HG03457 (cell line): ENCODE measurements around the gene ADARB2.

ENCODE experiments used
- ATAC-seq: cut with Tn5 transposase; IDR thresholded peaks from one replicate; pipeline ENCODE4 v1.9.1; 2021; ENCODE audit warnings: moderate number of reproducible peaks; ENCODE audit not compliant: unreplicated experiment

The ADARB2 gene

DNA sequence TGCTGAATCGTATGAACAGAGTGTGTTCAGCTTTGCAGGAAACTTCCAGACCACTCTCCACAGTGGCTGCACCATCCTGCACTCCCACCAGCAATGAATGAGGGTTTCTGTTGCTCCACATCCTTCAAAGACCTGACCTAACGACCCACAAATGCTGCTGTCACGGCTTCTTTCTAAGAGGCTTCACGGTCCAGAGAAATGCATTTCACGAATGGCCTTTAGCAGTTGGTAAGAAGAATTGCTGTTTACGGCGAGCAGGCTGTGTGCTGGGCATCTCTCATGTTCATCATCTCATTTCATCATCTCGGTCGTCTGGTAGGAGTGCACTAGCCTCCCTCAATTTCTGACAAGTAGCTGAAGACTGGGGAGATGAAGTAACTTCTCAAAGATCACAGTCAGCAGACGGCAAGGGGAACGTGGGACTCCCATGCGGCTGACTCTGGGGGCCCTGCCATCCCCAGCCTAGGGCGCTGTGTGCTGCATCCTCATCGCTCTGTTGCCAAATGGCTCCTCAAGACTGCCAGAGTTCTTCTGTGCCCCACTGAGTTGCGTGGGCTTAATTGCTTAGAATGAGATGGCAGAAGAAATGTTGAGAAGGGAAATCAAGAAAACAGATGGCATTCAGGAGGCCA lies 72.9 kb downstream of the ADARB2 start:
- no peak for ATAC-seq

DNA sequence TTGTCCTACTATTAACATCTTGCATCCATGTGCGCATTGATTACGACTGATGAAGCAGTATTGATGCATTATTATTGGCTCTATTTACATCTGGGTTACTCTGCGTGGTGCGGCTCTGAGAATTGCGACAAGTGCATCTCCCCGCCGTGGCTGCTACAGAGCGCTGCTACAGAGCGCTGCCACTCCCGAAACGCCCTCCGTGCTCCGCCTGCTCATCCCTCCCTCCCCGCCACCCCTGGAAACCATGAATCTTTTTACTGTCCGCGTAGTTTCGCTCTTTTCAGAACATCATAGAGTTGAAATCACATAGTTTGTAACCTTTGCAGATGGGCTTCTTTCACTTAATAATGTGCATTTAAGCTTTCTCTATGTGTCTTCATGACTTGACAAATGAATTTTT lies 74.1 kb downstream of the ADARB2 start:
- ATAC-seq, result no peak

DNA sequence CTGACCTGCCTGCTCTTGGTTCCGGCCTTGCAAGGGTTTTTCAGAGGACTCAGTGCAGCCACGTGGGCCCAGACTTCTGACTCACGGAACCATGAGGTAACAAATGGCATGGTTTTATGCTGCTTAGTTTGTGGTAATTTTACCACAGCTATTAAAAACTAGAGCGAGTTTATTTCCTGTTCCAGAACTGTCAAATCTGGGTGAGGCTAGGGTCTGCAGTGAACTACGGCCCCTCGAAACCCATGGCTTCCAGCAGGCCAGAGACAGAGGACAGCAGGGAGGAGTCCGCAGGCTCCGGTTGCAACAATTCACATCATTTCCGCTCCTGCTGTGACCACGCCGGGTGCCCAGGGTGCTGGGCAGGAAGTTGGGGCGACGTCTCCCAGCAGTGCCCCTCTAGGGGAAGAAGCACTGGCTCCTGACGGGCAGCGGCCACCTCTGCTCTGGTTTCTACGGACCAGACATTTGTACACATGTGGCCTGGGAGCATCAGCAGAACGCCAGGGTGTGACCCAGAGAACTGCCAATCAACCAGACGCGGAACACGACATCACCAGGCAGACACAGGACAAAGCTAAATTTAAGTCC lies 74.8 kb downstream of the ADARB2 start:
- ATAC-seq, result no peak

GRCh38 chr10:1661859-1662437 lies 75.4 kb downstream of the ADARB2 start:
- ATAC-seq, result peak; percentile 58

DNA sequence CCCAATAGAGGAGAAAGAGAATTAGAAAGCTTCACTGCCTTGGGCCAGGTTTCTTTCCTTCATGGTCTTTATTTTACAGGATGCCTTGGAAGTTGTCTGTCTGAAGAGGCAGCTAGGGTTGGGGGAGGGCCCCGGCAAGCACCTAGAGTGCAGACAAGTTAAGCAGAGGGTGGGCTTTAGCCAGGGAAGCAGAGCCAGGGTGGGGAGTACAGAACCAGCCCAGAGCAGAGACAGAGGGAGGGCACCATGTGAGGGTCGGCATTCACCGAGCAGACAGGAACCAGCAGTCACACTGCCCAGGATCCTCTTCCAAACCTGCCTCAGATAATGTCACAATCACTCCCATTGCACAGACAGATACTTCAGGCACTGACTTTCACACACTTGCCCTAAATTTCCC lies 75.9 kb downstream of the ADARB2 start:
- ATAC-seq, result no peak

DNA sequence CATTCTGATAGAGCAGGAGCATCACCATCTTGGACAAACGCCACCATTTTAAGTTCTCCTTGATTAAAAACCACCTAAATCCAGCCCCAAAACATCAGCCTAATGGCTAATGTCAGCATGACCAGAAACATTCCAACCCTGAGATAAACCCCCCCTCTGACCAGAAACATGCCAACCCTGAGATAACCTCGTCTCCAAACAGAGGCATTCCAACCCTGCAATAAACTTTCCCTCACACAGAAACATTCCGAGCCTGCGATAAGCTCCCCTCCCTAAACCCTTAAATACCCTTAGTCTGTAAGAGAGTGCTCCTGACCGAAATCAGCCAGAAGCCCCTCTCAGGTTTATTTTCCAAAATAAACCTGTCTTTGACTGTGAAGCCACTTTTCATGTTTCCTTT lies 76.5 kb downstream of the ADARB2 start:
- no peak for ATAC-seq

DNA sequence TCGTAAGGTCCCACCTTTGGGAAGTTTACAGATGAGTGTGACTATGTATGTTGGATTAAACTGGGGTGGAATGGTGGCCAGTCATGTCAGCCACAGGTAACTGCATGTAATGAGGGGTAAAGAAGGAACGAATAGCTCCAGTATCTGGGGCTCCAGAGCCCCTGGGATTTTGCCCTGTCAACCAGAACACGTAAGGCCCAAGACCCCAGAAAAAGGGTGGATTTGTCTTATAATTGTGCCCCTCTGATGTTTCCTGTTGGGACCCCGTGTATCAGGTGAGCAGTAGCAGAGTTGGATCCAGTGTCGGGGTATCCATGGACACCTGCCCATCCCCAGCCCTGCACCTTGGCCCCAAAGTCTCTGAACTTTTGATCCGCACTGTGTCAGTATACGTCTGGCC lies 76.9 kb downstream of the ADARB2 start:
- ATAC-seq, result no peak

GRCh38 chr10:1659221-1659791 lies 78.0 kb downstream of the ADARB2 start:
- ATAC-seq, result no peak

DNA sequence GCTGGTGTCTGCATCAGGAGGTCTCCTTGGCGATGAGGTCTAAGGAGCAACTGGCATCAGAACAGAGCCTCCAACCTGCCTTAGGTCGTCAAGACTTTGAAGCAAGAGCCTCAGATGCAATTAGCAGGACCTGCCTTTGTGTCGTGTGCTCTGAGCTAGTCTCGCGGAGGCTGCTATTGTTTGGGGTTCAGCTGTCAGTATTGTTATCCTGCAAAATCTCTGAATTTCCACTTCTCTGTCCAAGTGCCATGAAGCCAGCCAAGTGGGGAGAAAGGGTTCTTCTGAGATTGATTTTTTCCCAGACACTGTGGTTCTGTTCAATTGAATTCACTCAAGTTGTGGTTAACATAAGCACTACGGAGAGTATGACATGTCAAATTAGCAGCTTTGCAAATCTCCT lies 78.7 kb downstream of the ADARB2 start:
- no peak for ATAC-seq

GRCh38 chr10:1657479-1657878 lies 79.8 kb downstream of the ADARB2 start:
- no peak for ATAC-seq

- ATAC-seq, result no peak
Measured at GRCh38 chr10:1655367-1655766, 82.0 kb downstream of the ADARB2 start.

DNA sequence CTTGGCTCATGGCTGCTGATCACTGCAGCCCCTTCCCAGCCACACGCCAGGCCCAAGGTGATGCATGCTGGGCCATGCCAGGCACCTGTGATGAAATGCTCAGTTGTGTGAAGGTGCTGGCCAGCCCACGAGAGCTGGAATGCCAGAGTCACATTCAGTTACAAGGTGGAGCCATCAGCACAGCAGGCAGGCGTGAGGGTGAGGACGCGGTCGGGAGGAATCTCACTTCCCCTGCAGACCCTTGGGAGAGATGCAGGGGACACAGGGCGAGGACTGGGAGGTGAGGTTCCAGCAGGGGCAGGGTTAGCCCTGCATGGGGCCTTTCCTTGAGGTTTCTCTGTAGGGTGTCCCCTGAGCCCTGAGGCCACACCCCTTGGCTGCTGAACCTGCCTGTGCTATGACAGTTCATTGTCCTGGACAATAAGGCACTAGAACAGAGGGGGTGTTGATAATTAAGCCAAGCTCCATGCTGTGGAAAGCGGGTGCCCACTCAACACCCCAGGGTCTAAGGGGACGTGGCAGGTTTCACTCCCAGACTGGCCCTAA lies 82.4 kb downstream of the ADARB2 start:
- ATAC-seq, result no peak

GRCh38 chr10:1654247-1654646 lies 83.1 kb downstream of the ADARB2 start:
- ATAC-seq, result no peak

GRCh38 chr10:1653321-1653720 lies 84.0 kb downstream of the ADARB2 start:
- ATAC-seq, result no peak

DNA sequence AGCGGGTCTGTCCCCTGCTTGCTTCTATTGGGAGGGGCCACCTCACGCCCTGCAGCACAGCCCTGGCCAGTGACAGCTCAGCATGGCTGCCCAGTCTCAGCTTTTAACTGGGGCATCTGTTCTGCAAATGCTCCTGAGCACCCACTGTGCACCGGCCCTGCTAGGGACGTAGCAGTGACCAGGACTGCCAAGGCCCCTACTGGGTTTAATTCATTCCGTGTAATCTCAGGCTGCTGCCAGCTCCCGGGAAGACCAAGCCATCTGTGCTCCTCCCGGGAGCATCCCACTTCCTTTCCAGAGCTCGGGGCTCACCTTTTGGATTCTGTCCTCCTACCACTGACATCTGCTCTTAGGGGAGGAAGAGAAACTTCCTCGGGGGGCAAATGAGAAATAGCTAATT lies 85.2 kb downstream of the ADARB2 start:
- no peak for ATAC-seq

- ATAC-seq, result no peak
Measured at GRCh38 chr10:1651270-1651966, 85.9 kb downstream of the ADARB2 start.

DNA sequence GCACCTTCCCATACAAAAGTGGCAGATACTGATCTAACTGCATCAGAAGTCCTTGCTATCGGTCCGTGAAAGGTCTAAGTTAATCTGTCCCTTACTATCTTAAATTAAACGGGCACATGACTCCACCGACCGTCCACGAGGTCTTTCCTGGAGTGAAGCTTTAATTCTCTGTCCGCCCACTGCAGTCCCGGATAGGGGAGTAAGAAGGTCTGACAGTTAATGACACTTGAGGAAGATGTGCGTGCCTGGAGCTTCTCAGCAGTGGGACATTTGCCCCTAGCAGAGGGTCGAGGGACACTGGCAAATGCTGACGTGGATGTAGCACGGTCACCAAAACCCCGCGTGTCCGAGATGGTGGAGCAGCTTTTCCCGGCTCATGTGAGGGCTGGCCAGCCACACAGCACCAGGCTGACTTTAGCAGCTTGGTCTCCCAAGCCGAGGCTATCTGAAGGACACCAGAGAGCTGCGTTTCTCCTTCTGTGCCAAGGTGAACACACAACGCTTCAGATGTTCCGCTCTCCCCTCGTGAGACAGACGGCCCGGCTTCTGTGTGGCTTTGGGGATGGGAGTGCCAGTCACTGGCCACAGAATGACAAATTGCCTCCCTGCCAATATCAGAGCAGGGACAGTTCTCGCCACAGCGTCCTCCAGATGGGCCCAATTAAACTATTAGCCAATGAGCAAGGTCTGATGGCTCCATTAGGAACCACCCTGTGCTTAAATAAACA lies 86.6 kb downstream of the ADARB2 start:
- ATAC-seq, result no peak

DNA sequence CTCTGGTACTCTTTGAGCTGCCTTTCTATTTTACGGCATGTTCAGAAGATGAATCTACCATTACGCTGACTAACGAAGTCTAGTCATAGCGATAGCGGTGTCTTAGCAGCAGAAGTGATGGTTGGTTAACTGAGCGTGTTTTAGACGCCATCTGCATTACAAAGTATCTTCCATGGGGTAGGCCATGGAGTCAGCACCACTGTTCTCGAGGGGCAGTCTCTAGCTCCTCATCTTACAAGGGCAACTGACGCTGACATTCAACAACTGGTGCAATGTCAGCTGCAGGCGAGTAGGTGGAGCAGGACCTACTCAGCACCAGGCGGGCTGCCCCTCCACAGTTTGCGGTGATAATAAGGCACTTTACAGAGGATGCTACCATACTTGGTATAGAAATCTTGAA lies 88.7 kb downstream of the ADARB2 start:
- no peak for ATAC-seq

GRCh38 chr10:1646332-1646731 lies 91.0 kb downstream of the ADARB2 start:
- no peak for ATAC-seq

- ATAC-seq, result no peak
Measured at GRCh38 chr10:1645896-1646295, 91.4 kb downstream of the ADARB2 start.

DNA sequence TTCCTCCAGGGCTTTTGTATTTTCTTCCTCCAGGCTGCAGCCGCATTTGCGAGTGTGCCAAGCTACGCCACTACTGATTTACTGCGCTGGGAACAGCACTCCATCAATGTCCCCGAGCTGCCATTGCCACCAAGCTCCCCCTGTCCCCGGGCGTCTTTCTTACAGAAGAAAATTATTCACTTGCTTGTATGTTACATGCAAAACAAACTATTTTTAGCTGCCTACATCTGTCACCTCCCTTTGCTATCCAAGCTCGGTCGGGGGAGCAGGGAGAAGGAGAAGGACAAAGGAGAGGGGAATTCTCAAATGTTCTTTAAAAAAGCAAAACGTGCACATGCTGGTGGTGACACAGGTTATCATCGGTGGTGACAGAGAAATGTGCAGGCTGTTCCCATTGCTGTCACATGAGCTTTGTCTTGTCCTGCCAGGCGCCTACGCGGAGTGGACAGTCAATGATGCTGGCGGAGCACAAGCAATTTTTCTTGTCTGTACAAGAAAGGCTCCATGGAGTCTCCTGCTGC lies 93.1 kb downstream of the ADARB2 start:
- no peak for ATAC-seq
